Activated CD8-positive, alpha-beta memory T cell treated with anti-CD3 and anti-CD28 coated beads for 24 hours (primary cell): Measurements from ENCODE around the gene REPS2.
A peak's percentile ranks its signal among the peaks of the same experiment; 100 is the strongest.
"Not testable (repeated sequence)": the region's sequence is repeated elsewhere in the genome, so short reads cannot be mapped to it uniquely, and the experiment has no call there.

Experiments used
- DNase-seq: peaks from one replicate; pipeline ENCODE4 v3.0.0-alpha.2; 2020

REPS2 gene

GRCh38 chrX:16946361-16946964 is at the start of gene REPS2:
REPS2 (plus strand) TSS chrX:16946658; CDS start chrX:16946862, 204 bp downstream.
- peak; percentile 82 for DNase-seq

GRCh38 chrX:16897445-16897844 is 49.0 kb upstream of the REPS2 start:
- DNase-seq: no peak

GRCh38 chrX:16903274-16904022 is 43.0 kb upstream of the REPS2 start:
- no peak for DNase-seq

- DNase-seq: no peak
Observed at GRCh38 chrX:16910376-16910775, 36.1 kb upstream of the REPS2 start.

GRCh38 chrX:16914058-16914457 is 32.4 kb upstream of the REPS2 start:
- DNase-seq: no peak

- DNase-seq: no peak
Observed at GRCh38 chrX:16916561-16916960, 29.9 kb upstream of the REPS2 start.

- no peak for DNase-seq
Observed at GRCh38 chrX:16917120-16917519, 29.3 kb upstream of the REPS2 start.

- DNase-seq: no peak
Observed at GRCh38 chrX:16918979-16919378, 27.5 kb upstream of the REPS2 start.

GRCh38 chrX:16920075-16920474 is 26.4 kb upstream of the REPS2 start:
- DNase-seq: no peak

GRCh38 chrX:16923157-16923556 is 23.3 kb upstream of the REPS2 start:
- no peak for DNase-seq

- no peak for DNase-seq
Observed at GRCh38 chrX:16924631-16925480, 21.6 kb upstream of the REPS2 start.

- no peak for DNase-seq
Observed at GRCh38 chrX:16930392-16930791, 16.1 kb upstream of the REPS2 start.

- no peak for DNase-seq
Observed at GRCh38 chrX:16931371-16931770, 15.1 kb upstream of the REPS2 start.

GRCh38 chrX:16931855-16932575 is 14.4 kb upstream of the REPS2 start:
- DNase-seq: no peak

GRCh38 chrX:16934185-16934584 is 12.3 kb upstream of the REPS2 start:
- no peak for DNase-seq

GRCh38 chrX:16946971-16947562 is 609 bp downstream of the REPS2 start:
- DNase-seq: peak; percentile 58

- no peak for DNase-seq
Observed at GRCh38 chrX:16950423-16950822, 4.0 kb downstream of the REPS2 start.

- DNase-seq: no peak
Observed at GRCh38 chrX:16953606-16954211, 7.3 kb downstream of the REPS2 start.

GRCh38 chrX:16957751-16958150 is 11.3 kb downstream of the REPS2 start:
- no peak for DNase-seq

- no peak for DNase-seq
Observed at GRCh38 chrX:16958356-16958755, 11.9 kb downstream of the REPS2 start.

- DNase-seq: not testable (repeated sequence)
Observed at GRCh38 chrX:16962661-16963060, 16.2 kb downstream of the REPS2 start.

- no peak for DNase-seq
Observed at GRCh38 chrX:16963216-16963615, 16.8 kb downstream of the REPS2 start.
